Natural killer cell (primary cell): ENCODE measurements around the gene CITED1. TPM values are rescaled to one million over a fixed set of nuclear protein-coding genes. Genes with fewer than 3 reads are reported as not detected.

Experiments used
- ATAC-seq, 3 donors: fragments of 150-1000 bp in 2 of 3; fragments of 200-7000 bp in 1 of 3; cut with Tn5 transposase; 1 replicate in 1 of 3; 2 replicates in 2 of 3; pipeline ENCODE4 v1.10.0; 2021; ENCODE audit warnings: mild to moderate bottlenecking in 2 of 3, moderate library complexity in 2 of 3
- DNase-seq, 2 donors: peaks; one replicate each; pipeline versions ENCODE4 v3.0.0 to v3.0.0-alpha.2; 2013 to 2021; ENCODE audit warnings: mixed read lengths in 1 of 2
- H3K27ac ChIP-seq: one replicate; pipeline ENCODE4 v1.5.1; 2013; ENCODE audit warnings: mild to moderate bottlenecking, low read length
- H3K27me3 ChIP-seq: one replicate; pipeline ENCODE4 v1.6.1; 2013; ENCODE audit warnings: low read length; ENCODE audit not compliant: control insufficient read depth, insufficient read depth
- H3K36me3 ChIP-seq: one replicate; pipeline ENCODE4 v1.6.1; 2013; ENCODE audit warnings: low read length; ENCODE audit not compliant: control insufficient read depth, insufficient read depth
- H3K4me1 ChIP-seq: one replicate; pipeline ENCODE4 v1.6.1; 2013; ENCODE audit warnings: low read length; ENCODE audit not compliant: control insufficient read depth, insufficient read depth
- H3K4me3 ChIP-seq: one replicate; pipeline ENCODE4 v1.5.1; 2013; ENCODE audit warnings: low read length
- H3K9me3 ChIP-seq: one replicate; pipeline ENCODE4 v1.6.1; 2013; ENCODE audit warnings: low read length; ENCODE audit not compliant: control insufficient read depth, insufficient read depth
- H3K27ac Mint-ChIP-seq, 2 donors: one replicate each; pipeline ENCODE4 v1.8.0; 2022; ENCODE audit warnings: mild to moderate bottlenecking in 2 of 2, mixed read lengths in 2 of 2, moderate library complexity in 1 of 2
- H3K27me3 Mint-ChIP-seq, 2 donors: one replicate each; pipeline ENCODE4 v1.8.0; 2022; ENCODE audit warnings: low read depth in 2 of 2, mixed read lengths in 2 of 2
- H3K36me3 Mint-ChIP-seq: one replicate; pipeline ENCODE4 v1.8.0; 2022; ENCODE audit warnings: mixed read lengths
- H3K4me1 Mint-ChIP-seq, 2 donors: one replicate each; pipeline ENCODE4 v1.8.0; 2022; ENCODE audit warnings: mixed read lengths in 2 of 2
- H3K4me3 Mint-ChIP-seq: one replicate; pipeline ENCODE4 v1.8.0; 2022; ENCODE audit warnings: mild to moderate bottlenecking, moderate library complexity, mixed read lengths
- H3K9me3 Mint-ChIP-seq, 2 donors: one replicate each; pipeline ENCODE4 v1.8.0; 2022; ENCODE audit warnings: mixed read lengths in 2 of 2
- CTCF ChIP-seq: fragments of 200-600 bp; IDR thresholded peaks from one replicate; pipeline ENCODE4 v1.8.0; 2022; ENCODE audit warnings: antibody characterized with exemption
- WGBS: methylation state at CpG from one replicate; pipeline ENCODE4 v1.1.7; 2013; ENCODE audit warnings: missing lambda C conversion rate; ENCODE audit not compliant: insufficient coverage; 5-methylcytosine and 5-hydroxymethylcytosine counted together
- intact Hi-C: fragments of 100-400 bp; cut with micrococcal nuclease; formaldehyde crosslinking; loops from one replicate; pipeline ENCODE4 v1.14.2; 2022
- total RNA-seq, 4 donors: library from RNA; stranded (reverse); fragments of 120-200 nt in 1 of 4; gene quantifications; one replicate each; pipeline versions ENCODE4 v1.2.3 to v1.2.4, GENCODE V29; 2013 to 2022

Gene CITED1
- total RNA-seq, 3 donors from 2014 or later (not counting 1 experiment from before 2014, with no cell fraction given), result 0.49 TPM; not detected in 2

GRCh38 chrX:72294497-72294896, 11.2 kb downstream of the CITED1 start:
- peaks cover 27 to 78% of the 10 kb centered on the region in 2 donors for H3K27me3 Mint-ChIP-seq
- no CpG with 5 or more reads among the region's 1 CpG for WGBS
- H3K36me3 ChIP-seq, result no peaks in the 10 kb centered on the region

GRCh38 chrX:72282302-72282701, 23.4 kb downstream of the CITED1 start:
- ATAC-seq, result no peak
- H3K27ac ChIP-seq, result no peak overlapping the region

More at GRCh38 chrX:72294497-72294896, 11.2 kb downstream of the CITED1 start:
- Mint-ChIP-seq H3K4me3 (no peak overlapping the region), H3K4me1 (no peaks in the 10 kb centered on the region), H3K36me3 (no peaks in the 10 kb centered on the region), H3K27ac (no peak overlapping the region), H3K9me3 (no peaks in the 10 kb centered on the region)
- H3K4me1 ChIP-seq, result no peaks in the 10 kb centered on the region
- no peaks in the 10 kb centered on the region for H3K9me3 ChIP-seq
- ATAC-seq (no peak), DNase-seq (no peak)
- H3K27ac ChIP-seq, result no peak overlapping the region
- no peak for TF ChIP-seq CTCF
- H3K27me3 ChIP-seq, result no peaks in the 10 kb centered on the region
- no peak overlapping the region for H3K4me3 ChIP-seq
- intact Hi-C loops, result no loop called here

GRCh38 chrX:72280321-72280845, 25.3 kb downstream of the CITED1 start:
- H3K36me3 ChIP-seq, result peaks cover 6% of the 10 kb centered on the region
- Mint-ChIP-seq H3K4me1 (peaks cover 6 to 19% of the 10 kb centered on the region in 2 donors), H3K9me3 (no peaks in the 10 kb centered on the region), H3K27ac (no peak overlapping the region), H3K36me3 (peaks cover 2% of the 10 kb centered on the region), H3K27me3 (peaks cover 11 to 42% of the 10 kb centered on the region in 2 donors), H3K4me3 (no peak overlapping the region)
- intact Hi-C loops, result no loop called here
- no peak overlapping the region for H3K27ac ChIP-seq
- H3K4me3 ChIP-seq, result no peak overlapping the region
- no peaks in the 10 kb centered on the region for H3K27me3 ChIP-seq
- peaks cover 10% of the 10 kb centered on the region for H3K4me1 ChIP-seq
- no peaks in the 10 kb centered on the region for H3K9me3 ChIP-seq
- ATAC-seq (no peak), DNase-seq (no peak)
- no peak for TF ChIP-seq CTCF
- WGBS, result 93% methylated on average over 4 of the region's 5 CpGs

More at GRCh38 chrX:72282302-72282701, 23.4 kb downstream of the CITED1 start:
- peaks cover 11 to 48% of the 10 kb centered on the region in 2 donors for H3K27me3 Mint-ChIP-seq
- no peak overlapping the region for H3K4me3 Mint-ChIP-seq
- H3K27ac Mint-ChIP-seq, result no peak overlapping the region
- no CpG with 5 or more reads among the region's 1 CpG for WGBS
- no peaks in the 10 kb centered on the region for H3K36me3 Mint-ChIP-seq
- Histone ChIP-seq H3K4me1 (peaks cover 1% of the 10 kb centered on the region), H3K9me3 (no peaks in the 10 kb centered on the region), H3K36me3 (no peaks in the 10 kb centered on the region), H3K4me3 (no peak overlapping the region), H3K27me3 (no peaks in the 10 kb centered on the region)
- no peak for TF ChIP-seq CTCF
- no peaks in the 10 kb centered on the region for H3K9me3 Mint-ChIP-seq
- intact Hi-C loops, result no loop called here
- no peaks in the 10 kb centered on the region for H3K4me1 Mint-ChIP-seq
- no peak for DNase-seq

GRCh38 chrX:72276478-72276953, 29.2 kb downstream of the CITED1 start:
- intact Hi-C loops, result no loop called here
- DNase-seq (peak in 1 of 2 donors; percentile 11), ATAC-seq (peak in 2 of 3 donors; percentile 14 to 21)
- Histone ChIP-seq H3K27ac (peak overlapping the region; percentile 73), H3K27me3 (no peaks in the 10 kb centered on the region), H3K36me3 (peaks cover 43% of the 10 kb centered on the region), H3K9me3 (no peaks in the 10 kb centered on the region), H3K4me1 (peaks cover 13% of the 10 kb centered on the region), H3K4me3 (peak overlapping the region; percentile 78)
- H3K27ac Mint-ChIP-seq, result peak overlapping the region; percentile 88 to 94
- TF ChIP-seq CTCF, result no peak
- H3K27me3 Mint-ChIP-seq, result peaks cover 7 to 18% of the 10 kb centered on the region in 2 donors
- no peaks in the 10 kb centered on the region for H3K9me3 Mint-ChIP-seq
- H3K36me3 Mint-ChIP-seq, result peaks cover 33% of the 10 kb centered on the region
- under 1% methylated on average over 17 of the region's 18 CpGs for WGBS
- H3K4me1 Mint-ChIP-seq, result peaks cover 26 to 54% of the 10 kb centered on the region in 2 donors
- H3K4me3 Mint-ChIP-seq, result peak overlapping the region; percentile 96
